Stimulated activated CD4-positive, alpha-beta T cell treated with anti-CD3 and anti-CD28 coated beads, Interleukin-4, amount 100 ng/mL, for 48 hours (primary cell): ENCODE measurements around the gene C19orf85.
"Not testable (repeated sequence)": the region's sequence is repeated elsewhere in the genome, so short reads cannot be mapped to it uniquely, and the experiment has no call there.

Source experiments
- DNase-seq, 2 donors: peaks; one replicate each; pipeline ENCODE4 v3.0.0-alpha.2; 2020; ENCODE audit warnings: low read depth in 2 of 2

The C19orf85 gene

DNA sequence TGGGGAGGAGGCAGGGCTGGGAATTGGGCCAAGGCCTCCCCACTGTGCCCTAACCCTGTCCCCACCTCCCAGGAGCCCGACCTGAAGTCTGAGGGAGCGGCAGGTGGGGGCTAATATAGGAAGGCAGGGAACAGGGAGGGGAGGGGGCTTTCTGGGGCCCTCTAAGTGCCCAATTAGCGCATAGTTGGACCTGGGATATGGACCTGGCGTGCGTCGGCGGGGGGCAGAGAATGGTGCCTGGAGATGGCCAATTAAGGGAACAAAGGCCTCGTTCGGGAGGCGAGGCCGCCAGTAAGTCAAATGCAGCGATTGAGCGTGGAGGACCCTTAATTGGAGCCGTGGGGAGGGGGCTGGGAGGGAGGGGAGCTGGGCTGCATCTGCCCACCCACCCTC lies at the start of gene C19orf85:
Gene C19orf85 (minus strand): TSS at position 90 of the 393 bp plus-strand sequence. CDS start 197 bp downstream, outside the sequence.
- DNase-seq, result no peak

- no peak for DNase-seq
These were observed 43.6 kb upstream of the C19orf85 start for GRCh38 chr19:55508120-55508519.

DNA sequence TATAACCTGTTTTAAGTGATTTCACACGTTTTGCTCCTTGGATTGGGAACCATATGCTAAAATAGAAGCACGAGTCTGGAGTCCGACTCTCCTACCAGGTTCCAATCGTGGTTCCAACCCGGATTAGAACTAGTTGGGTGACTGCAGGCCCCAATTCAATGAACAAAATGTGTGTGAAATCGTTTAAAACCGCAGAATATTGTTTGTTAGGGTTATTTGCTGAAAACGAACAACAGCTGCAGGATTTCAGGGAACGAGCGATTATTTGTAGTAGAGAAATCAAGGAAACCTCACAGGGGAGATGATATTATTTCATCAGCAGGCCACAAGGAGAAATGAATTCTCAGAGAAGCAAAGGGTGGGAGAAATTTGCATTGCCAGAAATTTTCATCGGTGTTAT lies 40.4 kb upstream of the C19orf85 start:
- DNase-seq, result no peak

- no peak for DNase-seq
These were observed 39.7 kb upstream of the C19orf85 start for GRCh38 chr19:55504252-55504603.

DNA sequence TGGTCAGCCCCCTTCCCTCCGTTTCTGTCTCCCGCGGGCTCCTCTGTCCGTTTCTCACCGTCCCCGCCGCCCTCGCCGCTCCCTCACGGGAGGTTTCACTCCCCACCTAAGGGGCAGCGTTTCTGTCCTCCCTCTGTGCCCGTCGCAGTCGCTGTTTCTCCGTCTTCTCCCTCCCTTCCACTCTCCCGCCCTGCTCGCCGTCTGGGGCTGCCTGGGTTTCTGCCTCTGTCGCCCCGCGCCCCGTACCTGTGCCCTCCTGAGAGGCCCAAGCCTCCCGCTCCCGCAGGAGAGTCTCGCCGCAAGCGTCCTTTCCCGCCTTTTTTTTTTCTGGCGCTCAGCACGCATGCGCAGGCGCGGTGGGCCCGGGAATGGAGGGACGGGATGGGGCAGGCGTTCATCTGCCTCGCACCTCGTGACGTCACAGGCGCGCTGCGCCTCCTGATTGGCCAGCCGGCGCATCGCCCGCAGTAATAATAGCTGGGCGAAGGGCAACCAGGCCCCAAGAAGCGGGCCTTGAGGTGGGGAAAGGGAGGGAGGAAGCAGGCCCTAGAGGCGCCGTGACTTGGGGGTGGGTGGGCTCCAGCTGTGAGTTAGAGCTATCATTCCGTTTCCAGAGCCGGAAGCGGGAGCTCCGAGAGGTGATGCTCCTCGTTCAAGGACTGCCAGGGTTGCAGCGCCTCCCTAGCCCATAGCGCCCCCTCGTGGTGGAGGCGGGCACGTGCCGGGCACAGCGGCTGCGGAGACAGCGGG lies 39.1 kb upstream of the C19orf85 start:
- DNase-seq, result peak; percentile 90 to 97

DNA sequence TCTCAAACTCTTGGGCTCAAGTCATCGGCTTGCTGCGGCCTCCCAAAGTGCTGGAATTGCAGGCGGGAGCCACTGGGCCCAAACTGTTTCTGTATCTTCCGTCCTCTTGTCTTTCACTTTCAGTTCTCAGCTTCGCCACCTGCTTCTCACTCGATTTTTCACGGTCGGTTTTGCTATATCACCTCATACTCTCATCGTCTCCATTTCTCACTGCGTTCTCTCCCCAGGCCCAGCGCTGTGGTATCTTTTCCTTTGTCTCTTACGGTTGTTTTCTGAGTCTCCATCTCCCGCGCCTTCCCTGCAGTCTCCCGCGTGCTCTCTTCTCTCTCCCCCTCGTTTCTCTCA lies 38.6 kb upstream of the C19orf85 start:
- DNase-seq, result no peak

GRCh38 chr19:55502197-55502952 lies 37.8 kb upstream of the C19orf85 start:
- DNase-seq, result no peak

GRCh38 chr19:55500368-55500952 lies 35.9 kb upstream of the C19orf85 start:
- no peak for DNase-seq

DNA sequence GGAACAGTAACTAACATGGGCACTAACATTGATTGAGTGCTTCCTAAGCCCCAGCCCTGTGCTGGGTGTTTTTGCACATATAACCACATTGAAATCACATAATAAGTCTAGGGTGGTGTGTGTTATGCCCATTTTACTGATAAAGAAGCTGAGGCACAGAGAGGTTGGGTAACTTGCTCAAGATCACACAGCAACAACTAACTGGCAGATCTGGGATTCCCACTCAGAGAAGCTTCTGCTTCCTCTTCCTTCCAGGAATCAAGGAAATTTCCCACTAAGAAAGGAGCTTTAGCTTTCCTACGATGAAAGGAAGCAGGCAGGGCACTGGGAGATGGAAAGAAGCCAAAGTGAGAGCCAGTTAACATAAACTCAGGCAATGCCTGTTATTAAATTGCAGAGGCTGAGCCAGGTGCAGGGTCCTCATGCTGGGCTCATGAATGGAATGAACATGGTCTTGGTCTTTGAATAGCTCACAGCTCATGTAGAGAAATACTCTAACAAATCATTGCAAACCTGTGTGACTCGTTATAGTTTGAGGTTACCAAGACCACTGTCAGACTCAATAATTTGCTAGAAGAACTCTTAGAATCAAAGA lies 33.8 kb upstream of the C19orf85 start:
- DNase-seq, result no peak

DNA sequence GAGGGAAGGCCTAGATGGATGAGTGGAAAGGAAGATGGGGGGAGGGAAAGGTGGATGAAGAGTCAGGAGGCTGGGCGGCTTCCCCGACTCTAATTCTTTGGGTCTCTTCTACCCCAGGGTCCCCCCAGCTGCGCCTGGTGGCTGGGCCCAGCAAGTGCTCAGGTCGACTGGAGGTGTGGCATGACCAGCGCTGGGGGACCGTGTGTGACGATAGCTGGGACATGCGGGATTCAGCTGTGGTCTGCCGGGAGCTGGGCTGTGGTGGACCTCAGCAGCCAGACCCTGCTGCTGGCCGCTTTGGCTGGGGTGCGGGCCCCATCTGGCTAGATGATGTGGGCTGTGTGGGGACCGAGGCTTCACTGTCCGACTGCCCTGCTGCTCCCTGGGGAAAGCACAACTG lies 33.2 kb upstream of the C19orf85 start:
- no peak for DNase-seq

GRCh38 chr19:55496820-55497219 lies 32.3 kb upstream of the C19orf85 start:
- not testable (repeated sequence) for DNase-seq

GRCh38 chr19:55495646-55496349 lies 31.2 kb upstream of the C19orf85 start:
- DNase-seq, result no peak

- no peak for DNase-seq
These were observed 29.7 kb upstream of the C19orf85 start for GRCh38 chr19:55494172-55494761.

GRCh38 chr19:55493645-55494171 lies 29.2 kb upstream of the C19orf85 start:
- DNase-seq, result no peak

- no peak for DNase-seq
These were observed 28.6 kb upstream of the C19orf85 start for GRCh38 chr19:55493052-55493644.

DNA sequence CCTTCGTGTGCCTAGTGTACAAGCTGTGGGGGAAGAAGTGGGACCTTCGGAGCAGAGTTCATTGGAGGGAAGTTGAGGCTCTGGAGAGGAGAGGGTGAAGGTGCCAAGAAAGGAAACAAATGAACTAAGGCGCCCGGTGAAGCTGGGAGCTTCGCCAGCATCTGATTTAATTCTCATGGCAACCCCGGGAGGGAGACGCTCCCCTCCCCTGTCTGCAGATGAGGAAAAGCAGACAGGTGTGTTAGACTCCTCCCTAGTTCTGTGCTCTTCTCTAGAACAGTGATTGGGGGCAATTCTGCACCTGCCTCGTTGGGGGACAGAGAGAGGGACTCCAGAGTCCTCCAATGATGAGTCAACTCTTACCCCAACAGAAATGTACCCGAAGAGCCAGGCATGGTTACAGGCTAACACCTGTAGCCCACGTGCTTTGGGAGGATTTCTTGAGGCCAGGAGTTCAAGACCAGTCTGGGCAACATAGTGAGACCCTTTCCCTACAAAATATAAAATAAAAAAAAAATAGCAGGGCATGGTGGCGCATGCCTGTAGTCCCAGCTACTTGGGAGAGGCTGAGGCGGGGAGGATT lies 27.9 kb upstream of the C19orf85 start:
- no peak for DNase-seq

DNA sequence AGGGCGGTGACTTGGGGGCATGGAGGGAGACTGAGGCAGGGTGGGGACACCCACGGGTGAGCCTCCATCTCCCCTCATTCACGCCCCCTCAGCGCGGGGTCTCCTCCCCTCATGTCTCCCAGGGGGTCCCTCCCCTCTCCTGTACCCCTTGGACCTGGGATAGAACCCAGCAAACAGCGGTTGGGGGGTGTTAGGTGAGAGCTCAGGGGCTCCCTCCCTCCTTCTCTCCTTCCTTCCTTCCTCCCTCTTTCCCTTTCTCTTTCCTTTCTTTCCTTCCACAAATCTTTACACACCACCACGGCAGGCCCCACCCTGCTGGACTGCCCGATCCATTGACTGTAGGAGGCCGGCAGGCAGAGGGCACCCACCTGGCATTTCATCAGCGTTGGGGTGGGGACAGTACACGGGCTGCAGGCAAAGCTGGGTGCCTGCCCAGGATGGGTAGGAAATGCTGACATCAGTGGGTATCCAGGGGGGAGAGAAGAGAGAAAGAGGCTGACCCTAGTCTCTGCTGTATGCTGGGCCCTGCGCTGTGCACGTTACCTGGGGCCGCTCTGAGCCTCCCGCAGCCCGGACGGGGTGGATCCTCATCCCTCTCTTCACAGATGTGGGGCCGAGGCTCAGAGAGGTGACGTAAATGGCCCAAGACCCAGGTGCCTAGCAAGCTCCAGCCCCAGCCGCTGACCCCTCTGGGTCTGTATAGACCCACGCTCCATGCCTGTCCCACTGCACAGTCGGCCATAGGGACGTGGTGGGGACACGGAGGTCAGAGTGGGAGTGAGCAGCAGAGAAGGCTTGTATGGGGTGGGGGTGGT lies 27.2 kb upstream of the C19orf85 start:
- DNase-seq, result no peak

GRCh38 chr19:55490478-55491432 lies 26.2 kb upstream of the C19orf85 start:
- DNase-seq, result no peak
